KMS-11 (cell line): Measurements from ENCODE around the gene DDI2.
A peak's percentile ranks its signal among the peaks of the same experiment; 100 is the strongest.

Source experiments
- H2AFZ ChIP-seq: fragments of 200-600 bp; sonication (generic); 2 replicates; pipeline ENCODE4 v1.6.1; 2016; ENCODE audit warnings: antibody characterized with exemption, mixed run types, low read depth
- H3K27ac ChIP-seq: fragments of 200-600 bp; sonication (generic); 2 replicates; pipeline ENCODE4 v1.6.1; 2016; ENCODE audit warnings: mild to moderate bottlenecking, mixed run types
- H3K27me3 ChIP-seq: fragments of 200-600 bp; sonication (generic); 2 replicates; pipeline ENCODE4 v1.6.1; 2017; ENCODE audit warnings: mild to moderate bottlenecking, low read depth, mixed run types, moderate library complexity; ENCODE audit not compliant: insufficient read depth
- H3K36me3 ChIP-seq: fragments of 200-600 bp; sonication (generic); 2 replicates; pipeline ENCODE4 v1.6.1; 2017; ENCODE audit warnings: mild to moderate bottlenecking, mixed run types; ENCODE audit not compliant: insufficient read depth
- H3K4me1 ChIP-seq: fragments of 200-600 bp; sonication (generic); 2 replicates; pipeline ENCODE4 v1.6.1; 2016; ENCODE audit warnings: mild to moderate bottlenecking, low read depth, mixed run types; ENCODE audit not compliant: poor library complexity, severe bottlenecking
- H3K4me2 ChIP-seq: fragments of 200-600 bp; sonication (generic); 2 replicates; pipeline ENCODE4 v1.7.0; 2016; ENCODE audit warnings: mild to moderate bottlenecking, mixed run types
- H3K4me3 ChIP-seq: fragments of 200-600 bp; sonication (generic); IDR thresholded peaks from 2 replicates; pipeline ENCODE4 v1.6.1; 2017; ENCODE audit warnings: low read depth, low read length, mixed read lengths; ENCODE audit not compliant: insufficient read depth
- H3K79me2 ChIP-seq: fragments of 200-600 bp; sonication (generic); 2 replicates; pipeline ENCODE4 v1.6.1; 2016; ENCODE audit warnings: low read depth, mixed run types; ENCODE audit not compliant: insufficient read depth
- H3K9ac ChIP-seq: fragments of 200-600 bp; sonication (generic); 2 replicates; pipeline ENCODE4 v1.6.1; 2016; ENCODE audit warnings: mild to moderate bottlenecking, mixed run types
- H4K20me1 ChIP-seq: fragments of 200-600 bp; sonication (generic); 2 replicates; pipeline ENCODE4 v1.6.1; 2016; ENCODE audit warnings: mild to moderate bottlenecking, mixed run types; ENCODE audit not compliant: insufficient read depth
- TF ChIP-seq, protein P1 (sequence below): fragments of 200-600 bp; sonication (generic); conservative IDR thresholded peaks from 2 replicates; pipeline ENCODE4 v1.6.1; 2017; ENCODE audit warnings: low read depth, mild to moderate bottlenecking, antibody characterized with exemption, low read length, moderate library complexity, mixed read lengths

The DDI2 gene

DNA sequence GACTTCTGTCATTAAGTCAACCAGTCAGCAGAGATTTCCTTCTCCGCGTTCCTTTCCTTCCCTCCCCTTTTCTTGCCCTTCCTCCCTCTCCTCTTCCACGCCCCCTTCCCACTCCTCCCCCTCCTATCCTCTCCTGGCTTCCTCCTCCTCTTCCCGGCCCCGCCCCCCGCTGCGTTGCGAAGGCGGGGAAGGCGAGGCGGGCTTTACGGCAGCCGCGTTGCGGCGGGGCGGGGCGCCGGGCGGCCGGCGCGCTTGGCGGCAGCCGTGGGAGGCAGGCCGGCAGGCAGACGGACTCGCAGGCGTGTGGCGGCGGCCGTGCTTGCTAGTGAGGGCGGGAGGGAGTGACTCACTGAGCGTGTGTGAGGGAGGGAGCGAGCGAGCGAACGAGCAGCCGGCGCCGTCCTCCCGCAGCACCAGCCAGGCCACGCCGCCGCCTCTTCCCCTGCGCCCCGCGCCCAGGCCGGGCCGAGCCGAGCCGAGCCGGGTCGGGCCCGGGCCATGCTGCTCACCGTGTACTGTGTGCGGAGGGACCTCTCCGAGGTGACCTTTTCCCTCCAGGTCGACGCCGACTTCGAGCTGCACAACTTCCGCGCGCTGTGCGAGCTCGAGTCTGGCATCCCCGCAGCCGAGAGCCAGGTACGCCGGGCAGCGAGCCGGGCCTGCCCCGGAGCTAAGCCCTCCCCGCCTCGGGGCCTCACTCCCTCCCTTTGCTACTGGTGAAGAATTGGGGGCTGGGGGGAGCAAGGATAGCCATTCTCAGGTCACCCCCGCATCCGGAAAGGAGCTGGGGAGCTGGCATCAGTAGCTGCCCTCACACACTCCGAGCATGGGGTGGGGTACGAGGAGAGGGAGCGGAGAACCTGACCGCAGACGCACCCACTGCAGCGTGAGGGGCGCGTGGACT, at the start of gene DDI2:
DDI2 (plus strand) TSS at position 286 of the 904 bp plus-strand sequence; CDS start at position 499, 213 bp downstream.
- H2AFZ ChIP-seq: peak within 1 kb of the TSS; percentile 57
- H3K4me3 ChIP-seq: peak within 1 kb of the TSS; percentile 88
- peaks cover 49% of the 10 kb centered on the region for H3K79me2 ChIP-seq
- peak within 1 kb of the TSS; percentile 81 for H3K9ac ChIP-seq
- TF ChIP-seq, protein P1, sequence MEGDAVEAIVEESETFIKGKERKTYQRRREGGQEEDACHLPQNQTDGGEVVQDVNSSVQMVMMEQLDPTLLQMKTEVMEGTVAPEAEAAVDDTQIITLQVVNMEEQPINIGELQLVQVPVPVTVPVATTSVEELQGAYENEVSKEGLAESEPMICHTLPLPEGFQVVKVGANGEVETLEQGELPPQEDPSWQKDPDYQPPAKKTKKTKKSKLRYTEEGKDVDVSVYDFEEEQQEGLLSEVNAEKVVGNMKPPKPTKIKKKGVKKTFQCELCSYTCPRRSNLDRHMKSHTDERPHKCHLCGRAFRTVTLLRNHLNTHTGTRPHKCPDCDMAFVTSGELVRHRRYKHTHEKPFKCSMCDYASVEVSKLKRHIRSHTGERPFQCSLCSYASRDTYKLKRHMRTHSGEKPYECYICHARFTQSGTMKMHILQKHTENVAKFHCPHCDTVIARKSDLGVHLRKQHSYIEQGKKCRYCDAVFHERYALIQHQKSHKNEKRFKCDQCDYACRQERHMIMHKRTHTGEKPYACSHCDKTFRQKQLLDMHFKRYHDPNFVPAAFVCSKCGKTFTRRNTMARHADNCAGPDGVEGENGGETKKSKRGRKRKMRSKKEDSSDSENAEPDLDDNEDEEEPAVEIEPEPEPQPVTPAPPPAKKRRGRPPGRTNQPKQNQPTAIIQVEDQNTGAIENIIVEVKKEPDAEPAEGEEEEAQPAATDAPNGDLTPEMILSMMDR: no peak
- H3K4me2 ChIP-seq: peak within 1 kb of the TSS; percentile 98
- no peaks in the 10 kb centered on the region for H3K27me3 ChIP-seq
- peaks cover 47% of the 10 kb centered on the region for H3K4me1 ChIP-seq
- H4K20me1 ChIP-seq: peaks cover 8% of the 10 kb centered on the region; the same call in 1 of the 2 replicates
- peak within 1 kb of the TSS; percentile 45 for H3K27ac ChIP-seq
- no peaks in the 10 kb centered on the region for H3K36me3 ChIP-seq

DNA sequence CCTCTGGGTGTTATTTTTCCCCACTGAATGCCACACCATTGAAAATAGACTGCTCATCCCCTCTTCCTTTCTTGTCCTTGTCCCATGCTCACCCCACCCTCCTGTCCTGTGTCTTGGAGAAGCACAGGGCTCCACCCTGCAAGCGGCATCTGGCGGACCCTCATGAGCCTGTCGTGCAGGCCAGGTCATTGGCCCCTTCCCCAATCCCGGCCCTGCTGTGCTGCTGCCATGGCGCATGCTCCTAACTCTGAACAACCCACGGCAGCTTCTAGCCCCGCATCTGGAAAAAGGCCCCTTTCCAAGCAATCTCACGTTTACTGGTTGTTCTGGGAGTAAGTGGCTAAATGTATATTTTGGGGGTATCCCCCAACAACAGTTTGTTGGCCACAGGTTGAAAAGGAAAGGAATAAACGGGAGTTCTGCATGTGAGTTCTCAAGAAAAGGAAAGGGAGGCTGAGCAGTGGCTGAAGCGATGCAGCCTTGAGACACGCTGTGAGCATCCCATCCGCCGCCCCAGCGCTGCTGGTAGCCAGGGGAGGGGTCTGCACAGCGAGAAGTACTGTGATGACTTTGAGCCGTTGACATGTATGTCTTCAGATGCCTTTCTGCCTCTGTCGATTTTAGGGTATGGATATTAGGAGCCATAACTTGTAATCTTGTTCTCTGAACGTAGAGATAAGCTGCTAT, 48.7 kb upstream of the DDI2 start:
- H3K36me3 ChIP-seq: no peaks in the 10 kb centered on the region
- no peak overlapping the region for H2AFZ ChIP-seq
- TF ChIP-seq, protein P1: no peak

DNA sequence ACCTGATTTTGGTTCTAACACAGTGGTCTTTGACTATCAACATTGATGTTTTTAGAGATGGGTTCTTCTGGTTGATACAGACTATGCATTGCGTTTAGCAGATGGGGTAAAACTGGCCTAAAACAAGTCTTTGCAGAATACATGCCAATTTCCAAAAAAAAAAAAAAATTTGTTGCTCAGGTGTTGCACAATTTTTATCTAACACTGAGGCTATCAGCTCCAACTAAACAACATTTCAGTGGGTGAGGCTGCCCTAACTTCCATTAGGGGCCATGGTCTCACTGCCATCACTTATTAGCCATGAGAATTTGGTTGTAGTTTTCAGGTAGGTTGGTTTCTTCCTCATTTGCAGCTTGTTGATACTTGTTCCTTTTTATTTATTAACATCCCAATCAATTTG, 46.4 kb upstream of the DDI2 start:
- Histone ChIP-seq H3K27me3 (no peaks in the 10 kb centered on the region), H3K9ac (peak overlapping the region; percentile 7; the same call in 1 of the 2 replicates), H3K4me2 (peak overlapping the region; percentile 79), H3K4me3 (no peak overlapping the region), H3K27ac (peak overlapping the region; percentile 70), H3K79me2 (no peaks in the 10 kb centered on the region), H3K36me3 (no peaks in the 10 kb centered on the region), H3K4me1 (peaks cover 35% of the 10 kb centered on the region), H2AFZ (no peak overlapping the region), H4K20me1 (no peaks in the 10 kb centered on the region)
- TF ChIP-seq, protein P1: no peak

More for the DNA sequence above, 48.7 kb upstream of the DDI2 start:
- no peak overlapping the region for H3K4me3 ChIP-seq
- no peaks in the 10 kb centered on the region for H4K20me1 ChIP-seq
- no peaks in the 10 kb centered on the region for H3K79me2 ChIP-seq
- H3K4me1 ChIP-seq: peaks cover 35% of the 10 kb centered on the region
- H3K27ac ChIP-seq: no peak overlapping the region
- H3K9ac ChIP-seq: no peak overlapping the region
- no peaks in the 10 kb centered on the region for H3K27me3 ChIP-seq
- no peak overlapping the region for H3K4me2 ChIP-seq

DNA sequence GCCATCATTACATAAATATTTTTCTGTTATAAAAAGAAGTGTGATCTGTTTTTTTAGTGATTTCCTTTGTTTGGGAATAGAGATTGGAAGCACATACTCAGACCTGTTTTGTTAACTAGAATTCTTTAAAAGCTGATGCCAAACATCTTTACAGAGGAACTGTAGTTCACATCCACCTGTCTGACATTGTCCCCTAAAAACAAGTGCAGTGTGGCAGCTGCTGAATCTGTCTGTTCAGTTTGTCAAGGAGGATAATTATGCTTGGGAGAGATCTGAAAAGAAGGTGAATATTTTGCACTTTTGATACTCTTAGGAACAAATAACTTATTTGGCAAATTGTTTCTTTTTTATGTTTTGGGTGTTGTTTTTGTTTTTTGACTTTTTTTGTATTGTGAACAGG, 46.0 kb upstream of the DDI2 start:
- Histone ChIP-seq H3K27ac (peak overlapping the region; percentile 70), H3K4me2 (peak overlapping the region; percentile 79), H3K9ac (peak overlapping the region; percentile 7; the same call in 1 of the 2 replicates), H4K20me1 (no peaks in the 10 kb centered on the region), H3K4me1 (peaks cover 35% of the 10 kb centered on the region), H3K27me3 (no peaks in the 10 kb centered on the region), H3K79me2 (no peaks in the 10 kb centered on the region), H3K4me3 (no peak overlapping the region), H3K36me3 (no peaks in the 10 kb centered on the region), H2AFZ (peak overlapping the region; percentile 45; the same call in 1 of the 2 replicates)
- TF ChIP-seq, protein P1: no peak
